HG03460 (cell line): ENCODE measurements around the gene CDH4.

Source experiments
- ATAC-seq: cut with Tn5 transposase; IDR thresholded peaks from one replicate; pipeline ENCODE4 v1.9.1; 2021; ENCODE audit not compliant: unreplicated experiment

Gene CDH4

GRCh38 chr20:61480158-61480825, 228.2 kb downstream of the CDH4 start:
- ATAC-seq, result no peak

GRCh38 chr20:61482056-61482887, 230.2 kb downstream of the CDH4 start:
- no peak for ATAC-seq

- no peak for ATAC-seq
These were observed 230.8 kb downstream of the CDH4 start for GRCh38 chr20:61482901-61483300.

- ATAC-seq, result no peak
These were observed 231.4 kb downstream of the CDH4 start for GRCh38 chr20:61483336-61484067.

GRCh38 chr20:61486198-61486597, 234.1 kb downstream of the CDH4 start:
- no peak for ATAC-seq

- no peak for ATAC-seq
These were observed 235.4 kb downstream of the CDH4 start for GRCh38 chr20:61487346-61487996.

GRCh38 chr20:61487997-61488371, 235.9 kb downstream of the CDH4 start:
- no peak for ATAC-seq

GRCh38 chr20:61490721-61491120, 238.7 kb downstream of the CDH4 start:
- no peak for ATAC-seq

- ATAC-seq, result no peak
These were observed 240.0 kb downstream of the CDH4 start for GRCh38 chr20:61492065-61492464.

- ATAC-seq, result no peak
These were observed 241.8 kb downstream of the CDH4 start for GRCh38 chr20:61493798-61494305.

- no peak for ATAC-seq
These were observed 242.9 kb downstream of the CDH4 start for GRCh38 chr20:61494763-61495575.

GRCh38 chr20:61497029-61497627, 245.1 kb downstream of the CDH4 start:
- ATAC-seq, result no peak

GRCh38 chr20:61499859-61500554, 247.9 kb downstream of the CDH4 start:
- no peak for ATAC-seq

- ATAC-seq, result no peak
These were observed 248.8 kb downstream of the CDH4 start for GRCh38 chr20:61500791-61501321.

- ATAC-seq, result no peak
These were observed 250.4 kb downstream of the CDH4 start for GRCh38 chr20:61502433-61502832.

GRCh38 chr20:61503106-61503505, 251.0 kb downstream of the CDH4 start:
- no peak for ATAC-seq

- no peak for ATAC-seq
These were observed 253.4 kb downstream of the CDH4 start for GRCh38 chr20:61505508-61505907.

GRCh38 chr20:61507778-61508177, 255.7 kb downstream of the CDH4 start:
- no peak for ATAC-seq
